HuH-7.5 (cell line): ENCODE data around the gene SLC9A4.

ENCODE experiments used
- DNase-seq: peaks from one replicate; pipeline ENCODE4 v3.0.0; 2011; ENCODE audit warnings: low spot score

SLC9A4 gene

DNA sequence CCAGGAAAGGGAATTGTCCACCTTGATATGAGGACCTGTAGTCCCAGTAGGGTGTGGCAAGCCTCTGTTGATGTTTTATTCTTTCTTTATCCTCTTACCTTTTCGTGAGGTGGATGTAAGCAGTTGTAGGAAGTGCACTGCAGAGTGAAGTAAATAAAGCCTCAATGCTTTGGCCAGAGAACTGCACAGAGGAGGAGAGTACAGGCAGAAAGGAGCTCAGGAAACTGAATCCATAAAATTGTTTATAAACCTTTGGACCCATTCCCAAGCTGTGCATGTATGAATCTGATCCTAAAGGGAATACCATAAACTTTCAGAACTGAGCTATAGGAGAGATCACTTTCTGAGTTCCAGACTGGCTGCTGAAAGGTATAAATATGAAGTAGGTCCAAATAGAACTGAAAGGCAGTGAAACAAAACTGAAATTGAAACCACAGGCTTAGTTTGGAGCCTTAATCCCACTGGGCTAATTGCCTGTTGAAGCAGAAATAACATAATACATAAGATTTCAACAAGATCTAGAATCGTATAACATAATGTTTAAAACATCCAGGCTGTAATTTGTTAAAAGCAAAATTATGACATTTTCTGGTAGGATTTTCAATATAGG, 17.9 kb upstream of the SLC9A4 start:
- no peak for DNase-seq

DNA sequence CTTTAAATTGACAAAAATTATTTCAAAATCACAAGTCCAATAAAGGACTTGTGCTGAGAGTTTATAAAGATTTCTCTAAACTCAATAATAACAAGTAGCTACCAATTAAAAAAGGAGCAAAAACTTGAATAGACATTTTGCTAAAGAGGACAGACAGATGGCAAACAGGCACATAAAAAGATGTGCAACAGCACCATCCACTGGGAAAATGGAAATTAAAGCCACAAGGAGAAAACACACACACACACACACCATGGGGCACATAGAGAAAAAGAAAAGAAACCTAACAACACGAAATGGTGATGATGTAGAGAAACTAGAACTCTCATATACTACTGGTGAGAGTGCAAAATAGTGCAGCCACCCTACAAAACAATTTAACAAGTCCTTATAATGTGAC, 12.6 kb upstream of the SLC9A4 start:
- DNase-seq, result no peak

- DNase-seq, result no peak
Observed at GRCh38 chr2:102461188-102461587, 11.8 kb upstream of the SLC9A4 start.

DNA sequence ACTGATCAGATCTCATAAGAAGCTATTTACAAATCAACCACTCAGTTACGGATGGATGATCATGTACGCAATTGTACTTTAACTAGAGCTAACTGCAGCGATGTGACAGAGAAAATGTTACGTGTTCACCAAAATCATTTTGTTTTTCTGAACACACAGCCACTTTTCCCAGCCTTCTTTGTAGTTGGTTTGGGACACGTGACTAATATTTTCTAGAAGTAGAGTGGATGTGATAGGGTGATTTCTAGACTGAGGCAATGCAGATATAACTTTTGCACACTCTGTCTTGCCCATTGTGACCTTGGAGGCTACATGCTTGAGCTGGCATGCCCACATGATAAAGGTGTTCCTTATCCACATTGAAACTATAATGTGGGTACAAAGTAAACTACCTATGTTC, 9.9 kb upstream of the SLC9A4 start:
- no peak for DNase-seq

DNA sequence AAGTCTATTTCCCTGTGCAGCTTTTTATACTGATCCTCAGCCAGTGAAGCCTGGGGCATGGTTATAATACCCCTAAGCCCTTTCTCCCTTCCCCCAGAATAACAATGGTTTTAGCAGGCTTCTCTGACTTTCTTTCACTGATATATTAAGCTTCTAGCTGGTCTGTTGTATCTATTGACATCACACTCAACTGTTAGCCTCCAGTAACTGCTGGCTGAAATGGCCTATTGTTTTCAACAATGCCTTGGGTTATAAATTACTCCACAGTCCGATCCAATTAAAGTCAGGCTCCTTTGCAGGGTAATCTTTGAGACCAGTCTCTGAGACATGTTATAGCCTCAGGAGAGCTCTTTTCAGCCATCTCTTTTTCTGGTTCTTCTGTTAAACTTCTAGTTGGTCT, 2.9 kb upstream of the SLC9A4 start:
- DNase-seq, result no peak

GRCh38 chr2:102473631-102474030, 605 bp downstream of the SLC9A4 start:
- DNase-seq, result no peak

DNA sequence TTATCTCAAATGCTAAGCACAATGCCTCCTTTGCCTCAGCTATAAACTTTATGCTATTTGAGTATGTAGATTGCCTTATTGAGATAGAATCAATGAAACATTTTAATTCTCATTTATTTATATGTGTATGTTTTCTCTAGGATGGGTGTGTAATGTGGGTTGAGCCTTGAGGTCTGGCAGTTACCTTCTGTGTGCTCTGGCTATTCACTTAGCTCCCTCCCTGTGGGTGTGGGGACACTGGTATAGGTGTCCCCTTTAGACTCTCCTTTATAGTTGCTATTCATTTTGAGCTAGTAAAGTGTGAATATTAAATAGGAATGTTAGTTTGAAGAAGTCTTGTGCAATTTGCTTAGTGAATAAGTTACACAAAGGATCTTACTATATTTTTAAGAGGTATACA, 1.8 kb downstream of the SLC9A4 start:
- no peak for DNase-seq

GRCh38 chr2:102478686-102479470, 5.9 kb downstream of the SLC9A4 start:
- no peak for DNase-seq

DNA sequence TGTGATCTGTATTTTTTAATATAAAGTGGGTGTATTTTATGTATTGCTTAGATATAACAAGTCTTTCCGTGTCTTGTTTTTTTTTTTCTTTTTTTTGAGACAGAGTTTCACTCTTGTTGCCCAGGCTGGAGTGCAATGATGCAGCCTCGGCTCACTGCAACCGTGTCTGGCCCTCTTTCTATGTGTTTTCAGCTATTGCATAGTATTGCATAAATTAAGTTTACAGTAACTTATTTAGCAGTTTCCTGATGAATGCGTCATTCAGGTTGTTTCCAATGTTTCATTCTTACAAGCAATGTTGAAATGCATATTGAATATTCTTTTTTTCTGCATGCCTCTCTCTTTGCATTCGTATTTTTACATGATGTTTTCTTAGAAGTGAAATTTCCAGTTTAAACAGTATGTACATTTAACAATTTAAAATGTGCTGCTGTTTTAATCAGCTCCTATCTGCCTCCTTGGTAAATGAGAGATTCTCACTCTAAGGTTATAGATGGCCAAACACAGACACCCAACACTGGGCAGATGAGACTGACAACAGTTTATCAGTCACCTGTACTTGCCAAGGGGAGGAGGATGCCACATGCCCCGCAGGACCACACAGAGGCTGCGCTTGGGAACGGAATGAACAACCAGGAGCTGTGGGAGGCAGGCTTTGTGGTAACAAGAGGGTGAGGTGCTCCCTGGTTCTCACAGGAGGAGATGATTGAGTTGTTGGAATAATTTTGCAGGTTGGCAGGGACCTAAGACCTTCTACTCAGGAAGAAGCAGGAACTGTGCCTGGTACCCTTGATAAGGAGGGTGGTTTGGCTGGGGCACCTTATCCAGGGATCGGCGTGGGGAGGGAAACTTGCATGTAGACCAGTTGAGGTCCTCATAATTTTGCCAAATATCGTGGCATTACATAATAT, 7.5 kb downstream of the SLC9A4 start:
- DNase-seq, result no peak

DNA sequence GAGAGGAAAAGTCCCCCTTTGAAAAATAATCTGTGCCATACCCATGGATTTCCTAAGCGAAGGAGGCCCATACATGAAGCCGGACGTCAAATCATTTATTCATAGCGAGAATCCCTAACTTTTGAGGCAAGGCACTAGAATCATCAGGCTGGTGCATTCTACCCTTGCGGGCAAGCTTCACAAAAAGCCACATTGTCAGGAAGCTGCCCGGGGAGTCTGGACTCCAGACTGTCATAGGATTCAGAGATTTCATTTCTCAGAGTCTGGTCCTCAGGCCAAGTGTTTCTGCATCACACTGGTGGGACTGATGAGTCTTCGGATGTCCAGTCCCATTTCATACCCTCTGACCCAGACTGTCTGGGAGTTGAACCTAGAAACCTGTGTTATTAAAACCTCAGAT, 8.9 kb downstream of the SLC9A4 start:
- DNase-seq, result no peak

GRCh38 chr2:102483086-102483485, 10.1 kb downstream of the SLC9A4 start:
- DNase-seq, result no peak

GRCh38 chr2:102484310-102485061, 11.5 kb downstream of the SLC9A4 start:
- no peak for DNase-seq

DNA sequence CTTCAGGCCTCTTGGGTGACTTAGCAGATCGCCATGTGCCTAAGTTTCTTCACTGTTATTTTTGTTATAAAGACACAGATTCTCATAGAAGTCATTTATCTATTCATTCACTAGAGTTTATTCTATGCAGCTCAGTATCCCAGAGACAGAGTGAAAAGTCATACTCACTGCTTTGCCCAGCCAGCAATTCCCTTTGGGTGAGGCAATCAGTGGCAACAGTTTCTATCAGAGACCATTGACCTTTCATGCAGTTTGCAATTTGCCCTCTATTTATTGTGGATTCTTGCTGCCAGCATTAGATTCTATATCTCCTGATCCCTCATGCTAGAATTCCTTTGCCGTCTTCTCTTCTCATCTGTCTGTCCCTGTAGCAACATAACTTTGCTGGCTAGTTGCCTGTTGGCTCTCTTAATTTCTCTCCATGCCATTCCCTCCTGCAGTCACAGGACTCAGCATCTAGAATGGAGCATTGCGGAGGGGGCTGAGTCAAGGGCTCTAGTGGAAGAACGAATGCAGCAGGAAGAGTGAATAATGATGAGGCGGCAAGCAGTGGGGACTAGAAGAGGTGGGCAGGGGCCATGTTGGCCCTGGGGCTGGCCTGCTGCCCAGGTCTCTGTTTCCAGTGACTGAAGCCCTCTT, 12.2 kb downstream of the SLC9A4 start:
- no peak for DNase-seq

- no peak for DNase-seq
Observed at GRCh38 chr2:102486941-102487702, 14.1 kb downstream of the SLC9A4 start.

DNA sequence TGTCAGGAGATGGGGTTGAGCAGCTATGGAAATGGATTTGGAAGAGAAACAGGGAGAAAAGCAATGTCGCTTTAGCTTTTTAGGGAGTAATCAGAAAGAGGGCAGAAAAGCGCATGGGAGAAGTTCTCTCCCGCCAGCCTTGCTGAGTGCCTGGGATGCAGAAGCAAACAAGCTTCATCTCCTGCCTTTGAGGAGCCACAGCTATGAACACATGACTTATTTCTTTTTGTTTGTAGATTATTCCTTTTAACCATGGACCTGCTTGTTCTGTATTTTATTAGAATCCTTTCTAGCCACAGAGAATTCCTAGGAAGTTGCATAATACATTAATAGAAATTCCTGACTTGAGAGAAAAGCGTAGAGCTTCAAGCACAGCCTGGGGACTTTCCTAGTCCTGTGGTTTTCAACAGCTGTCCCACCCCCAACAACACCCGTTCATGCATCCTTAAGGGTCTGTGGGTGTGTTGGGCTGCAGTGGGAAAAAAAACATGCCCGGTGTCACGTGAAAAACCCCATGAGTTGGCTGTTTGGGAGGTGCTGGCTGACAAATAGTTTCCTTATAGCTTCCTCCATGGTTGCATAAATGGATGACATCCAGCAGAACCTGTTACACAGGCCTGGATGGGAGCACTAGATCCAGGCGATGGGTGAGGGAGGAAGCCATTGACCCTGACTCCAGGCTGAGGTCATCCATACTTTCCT, 14.9 kb downstream of the SLC9A4 start:
- no peak for DNase-seq

- DNase-seq, result no peak
Observed at GRCh38 chr2:102489646-102490045, 16.6 kb downstream of the SLC9A4 start.

- DNase-seq, result no peak
Observed at GRCh38 chr2:102492006-102492405, 19.0 kb downstream of the SLC9A4 start.

DNA sequence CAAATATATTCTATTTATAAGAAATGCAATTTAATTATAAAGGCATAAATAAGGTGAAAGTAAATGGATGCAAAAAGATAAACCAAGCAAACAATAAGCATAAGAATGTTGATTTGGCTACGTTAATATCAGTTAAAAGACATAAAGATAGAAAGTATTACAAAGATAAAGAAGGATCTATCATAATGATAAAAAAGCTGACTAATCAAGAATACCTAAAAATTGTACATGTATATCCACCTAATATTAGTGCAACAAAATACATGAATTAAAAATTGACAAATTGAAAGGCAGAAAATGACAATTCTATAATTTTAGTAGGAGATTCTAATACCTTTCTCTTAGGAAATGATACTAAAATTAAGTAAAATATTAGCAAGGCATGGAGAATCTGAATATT, 21.5 kb downstream of the SLC9A4 start:
- no peak for DNase-seq

- DNase-seq, result no peak
Observed at GRCh38 chr2:102498414-102498813, 25.4 kb downstream of the SLC9A4 start.

- DNase-seq, result no peak
Observed at GRCh38 chr2:102499558-102499957, 26.5 kb downstream of the SLC9A4 start.
